Endothelial cell of umbilical vein (primary cell): Measurements from ENCODE around the gene GPAM. TPM values are rescaled to one million over a fixed set of nuclear protein-coding genes. Genes with fewer than 3 reads are reported as not detected.

Source experiments
- BruUV-seq: library from RNA; stranded (reverse); fragments of 400-500 nt; replicated peaks from 2 replicates; lab custom pipeline; 2021; lab: Mats Ljungman, UMichigan
- CTCF ChIA-PET: fragments of 300-600, 350-600 bp; sonication (Branson Sonifier 250); formaldehyde crosslinking; loops from one replicate; lab custom pipeline; 2021; ENCODE audit warnings: antibody characterized with exemption, inconsistent platforms; lab: Charles Lee
- POLR2A ChIA-PET: fragments of 300-600, 350-600 bp; sonication (Branson Sonifier 250); formaldehyde crosslinking; loops from one replicate; lab custom pipeline; 2021; ENCODE audit warnings: antibody characterized with exemption, inconsistent platforms; lab: Charles Lee
- DNase-seq: peaks from one replicate; pipeline ENCODE4 v3.0.0-alpha.2; 2011; ENCODE audit warnings: low read depth, low spot score
- FAIRE-seq: peaks from 2 replicates; lab custom pipeline; 2011; peaks lifted over from hg19 to GRCh38; lab: Jason Lieb, UNC
- H2AFZ ChIP-seq: 2 replicates; pipeline ENCODE4 v1.6.0; 2012; ENCODE audit warnings: low read depth, low read length, control low read depth, inconsistent platforms
- H3K27ac ChIP-seq: 2 replicates; pipeline ENCODE4 v1.5.1; 2011; ENCODE audit warnings: low read depth, mild to moderate bottlenecking, control low read depth, low read length, moderate library complexity; ENCODE audit not compliant: insufficient read depth
- H3K27me3 ChIP-seq, 2 experiments: 2 replicates each; pipeline versions ENCODE4 v1.6.0 to v1.6.1; 2011; ENCODE audit warnings: low read length in 2 of 2, mixed read lengths in 1 of 2; ENCODE audit not compliant: control insufficient read depth in 2 of 2, insufficient read depth in 2 of 2
- H3K36me3 ChIP-seq, 2 experiments: 2 replicates in 1 of 2; 3 replicates in 1 of 2; pipeline ENCODE4 v1.5.1; 2011; ENCODE audit warnings: low read length in 2 of 2, mild to moderate bottlenecking in 1 of 2, moderate library complexity in 1 of 2; ENCODE audit not compliant: control insufficient read depth in 2 of 2, insufficient read depth in 2 of 2; ENCODE audit errors: extremely low read depth in 1 of 2
- H3K4me1 ChIP-seq: 3 replicates; pipeline ENCODE4 v1.5.1; 2011; ENCODE audit warnings: mild to moderate bottlenecking, low read length; ENCODE audit not compliant: control insufficient read depth, insufficient read depth; ENCODE audit errors: extremely low read depth
- H3K4me2 ChIP-seq: 2 replicates; pipeline ENCODE4 v1.6.1; 2011; ENCODE audit warnings: low read length, control low read depth, mixed read lengths; ENCODE audit not compliant: insufficient read depth
- H3K4me3 ChIP-seq, 3 experiments: fragments of 200-600 bp in 1 of 3; sonication (generic), shearing (Covaris generic) in 1 of 3; replicated peaks in 1 of 3; 2 replicates each; pipeline ENCODE4 v1.5.1; 2011 to 2016; ENCODE audit warnings: control low read depth in 3 of 3, low read length in 3 of 3, mild to moderate bottlenecking in 2 of 3, inconsistent platforms in 1 of 3, low read depth in 1 of 3, moderate library complexity in 1 of 3; ENCODE audit not compliant: insufficient read depth in 1 of 3
- H3K79me2 ChIP-seq: 2 replicates; pipeline ENCODE4 v1.6.0; 2012; ENCODE audit warnings: low read length, inconsistent platforms; ENCODE audit not compliant: control insufficient read depth, insufficient read depth
- H3K9ac ChIP-seq: replicated peaks from 2 replicates; pipeline ENCODE3; 2011; ENCODE audit warnings: low read length, control low read depth; ENCODE audit not compliant: insufficient read depth; ENCODE audit errors: extremely low read depth
- H3K9me1 ChIP-seq: replicated peaks from 3 replicates; pipeline ENCODE4 v1.6.0; 2011; ENCODE audit warnings: mild to moderate bottlenecking, low read length; ENCODE audit not compliant: control insufficient read depth, insufficient read depth; ENCODE audit errors: extremely low read depth
- H3K9me3 ChIP-seq: replicated peaks from 2 replicates; pipeline ENCODE4 v1.5.1; 2012; ENCODE audit warnings: low read length, inconsistent platforms; ENCODE audit not compliant: control insufficient read depth, insufficient read depth
- H4K20me1 ChIP-seq: replicated peaks from 2 replicates; pipeline ENCODE3; 2011; ENCODE audit warnings: mild to moderate bottlenecking, low read length; ENCODE audit not compliant: control insufficient read depth, insufficient read depth; ENCODE audit errors: extremely low read depth
- CTCF ChIP-seq, 2 donors: IDR thresholded peaks; 1 replicate in 1 of 2; 2 replicates in 1 of 2; pipeline ENCODE4 v1.5.1; 2011; ENCODE audit warnings: low read length in 2 of 2, mild to moderate bottlenecking in 2 of 2, moderate library complexity in 2 of 2, control low read depth in 1 of 2, inconsistent platforms in 1 of 2, low read depth in 1 of 2; ENCODE audit not compliant: insufficient read depth in 1 of 2; ENCODE audit errors: extremely low read depth in 1 of 2
- EZH2 ChIP-seq: IDR thresholded peaks from 2 replicates; pipeline ENCODE4 v1.6.1; 2012; ENCODE audit warnings: borderline replicate concordance, low read depth, mild to moderate bottlenecking, moderate library complexity, low read length, inconsistent platforms; ENCODE audit not compliant: severe bottlenecking
- FOS ChIP-seq: IDR thresholded peaks from 2 replicates; pipeline ENCODE4 v1.6.1; 2011; ENCODE audit warnings: mild to moderate bottlenecking, low read length, moderate library complexity, borderline replicate concordance; ENCODE audit not compliant: insufficient read depth
- JUN ChIP-seq: IDR thresholded peaks from 2 replicates; pipeline ENCODE4 v1.6.1; 2011; ENCODE audit warnings: borderline replicate concordance, low read depth; ENCODE audit not compliant: insufficient read length, insufficient read depth
- MAX ChIP-seq: IDR thresholded peaks from 2 replicates; pipeline ENCODE4 v1.6.1; 2011; ENCODE audit not compliant: insufficient read depth, insufficient read length
- MYC ChIP-seq: IDR thresholded peaks from one replicate; pipeline ENCODE4 v1.6.1; 2011; ENCODE audit warnings: mild to moderate bottlenecking, low read depth, low read length
- POLR2A ChIP-seq: IDR thresholded peaks from 2 replicates; pipeline ENCODE4 v1.6.1; 2012; ENCODE audit warnings: low read depth, mild to moderate bottlenecking, control low read depth, low read length
- POLR2AphosphoS5 ChIP-seq: IDR thresholded peaks from 2 replicates; pipeline ENCODE4 v1.6.1; 2012; ENCODE audit warnings: low read depth, mild to moderate bottlenecking, control low read depth, low read length, moderate library complexity; ENCODE audit not compliant: insufficient read depth
- dilution Hi-C: fragments of 300-500 bp; cut with MboI; formaldehyde crosslinking; loops from one replicate; pipeline ENCODE4 v1.15.0; 2019; ENCODE audit warnings: low sequenced_read_pairs; ENCODE audit not compliant: extremely low pct_ligation_motif_present
- intact Hi-C: fragments of 100-400 bp; cut with micrococcal nuclease; formaldehyde crosslinking; loops from one replicate; pipeline ENCODE4 v1.10.0; 2022
- polyA plus RNA-seq, 4 experiments: library from polyadenylated mRNA; depleted of rRNA in 3 of 4; stranded (reverse) in 3 of 4; unstranded in 1 of 4; fragments of >200 nt; gene quantifications; 2 replicates each; pipeline versions ENCODE4 v1.2.1 to v1.2.3, GENCODE V29; 2011 to 2012; ENCODE audit warnings: missing spikeins in 1 of 4
- total RNA-seq: library from RNA; stranded (reverse); gene quantifications from 2 replicates; pipeline ENCODE4 v1.2.3, GENCODE V29; 2021

The GPAM gene
- total and polyA plus RNA-seq, 2 donors (not counting 3 experiments of a cell fraction or from before 2014, with no cell fraction given): 3.4 to 9.7 TPM

GRCh38 chr10:112176543-112176942 lies 7.0 kb downstream of the GPAM start:
- no peaks in the 10 kb centered on the region for H3K9me1 ChIP-seq
- no peaks in the 10 kb centered on the region for H4K20me1 ChIP-seq
- BruUV-seq: no TSS peak
- no peak overlapping the region for H2AFZ ChIP-seq
- no peak overlapping the region for H3K27ac ChIP-seq
- no peaks in the 10 kb centered on the region for H3K79me2 ChIP-seq
- FAIRE-seq (no peak), DNase-seq (no peak)
- H3K4me2 ChIP-seq: no peak overlapping the region
- TF ChIP-seq MYC (no peak), POLR2AphosphoS5 (no peak), POLR2A (no peak), EZH2 (no peak), CTCF (IDR thresholded peaks at IDR 0.05; ENCODE audit: extremely low read depth in 1 of 2, insufficient read depth in 1 of 2, low read depth in 1 of 2, low read length in 2 of 2) (no peak), FOS (no peak), JUN (no peak), MAX (no peak)
- dilution Hi-C loops (no loop called here), intact Hi-C loops (no loop called here)
- no peaks in the 10 kb centered on the region for H3K4me1 ChIP-seq
- H3K9me3 ChIP-seq: no peaks in the 10 kb centered on the region
- ChIA-PET POLR2A (no interaction called here), CTCF (interaction anchor here (1.4 to 2.3 kb wide), 3 partner anchors 7 to 296 kb away, joined by 3 to 12 read pairs (median 4); partner anchors contain the start of gene GPAM)
- H3K36me3 ChIP-seq: peaks cover 0 to 4% of the 10 kb centered on the region in 2 experiments
- H3K27me3 ChIP-seq: no peaks in the 10 kb centered on the region
- H3K9ac ChIP-seq: no peak overlapping the region
- H3K4me3 ChIP-seq: no peak overlapping the region
